Measurements from ENCODE around the gene PPTC7.
"Not testable (repeated sequence)": the region's sequence is repeated elsewhere in the genome, so short reads cannot be mapped to it uniquely, and the experiment has no call there.

The PPTC7 gene

GRCh38 chr12:110534811-110535210 lies 48.3 kb downstream of the PPTC7 start:
- no peak for DNase-seq

- no peak for DNase-seq
These were observed 49.5 kb downstream of the PPTC7 start for GRCh38 chr12:110533607-110534006.

GRCh38 chr12:110532644-110533043 lies 50.5 kb downstream of the PPTC7 start:
- DNase-seq = no peak

GRCh38 chr12:110531741-110532333 lies 51.3 kb downstream of the PPTC7 start:
- DNase-seq = no peak

GRCh38 chr12:110530511-110530910 lies 52.6 kb downstream of the PPTC7 start:
- no peak for DNase-seq

GRCh38 chr12:110528277-110528839 lies 54.8 kb downstream of the PPTC7 start:
- DNase-seq = no peak

GRCh38 chr12:110520876-110521712 lies 62.0 kb downstream of the PPTC7 start:
- DNase-seq = peak; percentile 54 to 62

GRCh38 chr12:110518014-110518413 lies 65.1 kb downstream of the PPTC7 start:
- not testable (repeated sequence) for DNase-seq

- DNase-seq = no peak
These were observed 66.1 kb downstream of the PPTC7 start for GRCh38 chr12:110516995-110517394.

GRCh38 chr12:110514363-110514762 lies 68.8 kb downstream of the PPTC7 start:
- no peak for DNase-seq

GRCh38 chr12:110513842-110514241 lies 69.3 kb downstream of the PPTC7 start:
- no peak for DNase-seq

GRCh38 chr12:110508071-110508586 lies 75.0 kb downstream of the PPTC7 start:
- DNase-seq = no peak

- DNase-seq = no peak
These were observed 77.8 kb downstream of the PPTC7 start for GRCh38 chr12:110505332-110505731.

- DNase-seq = no peak
These were observed 79.7 kb downstream of the PPTC7 start for GRCh38 chr12:110503432-110503831.

- peak; percentile 98 to 99 for DNase-seq
These were observed 81.1 kb downstream of the PPTC7 start, which contains the start of the genes RAD9B and VPS29 for GRCh38 chr12:110501752-110502738. Gene RAD9B (plus strand): TSS chr12:110502331. CDS start chr12:110502338, 7 bp downstream. Gene VPS29 (minus strand): TSS chr12:110502111. CDS start chr12:110502051, 60 bp downstream.

GRCh38 chr12:110501399-110501751 lies 81.7 kb downstream of the PPTC7 start:
- DNase-seq = no peak

GRCh38 chr12:110498984-110499706 lies 84.0 kb downstream of the PPTC7 start:
- DNase-seq = no peak
